AG08395 (cell line): ENCODE measurements around the gene UGT1A10.

Source experiments
- DNase-seq: peaks from one replicate; pipeline ENCODE4 v3.0.0; 2012; ENCODE audit warnings: mixed read lengths, low spot score

The UGT1A10 gene

DNA sequence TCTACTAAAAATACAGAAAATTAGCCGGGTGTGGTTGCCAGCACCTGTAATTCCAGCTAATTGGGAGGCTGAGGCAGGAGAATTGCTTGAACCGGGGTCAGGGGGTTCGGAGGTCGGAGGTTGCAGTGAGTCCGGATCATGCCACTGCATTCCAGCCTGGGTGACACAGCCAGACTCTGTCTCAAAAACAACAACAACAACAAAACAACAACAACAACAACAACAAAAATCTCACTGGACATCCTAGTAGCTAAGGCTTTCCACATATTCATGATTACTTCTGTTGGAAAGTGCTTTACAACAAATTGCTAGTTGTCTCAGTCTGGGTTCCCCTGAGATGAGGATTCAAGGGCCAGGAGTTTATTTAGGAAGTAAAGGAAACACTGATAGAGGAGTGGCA, 137.6 kb downstream of the UGT1A10 start:
- DNase-seq = no peak

DNA sequence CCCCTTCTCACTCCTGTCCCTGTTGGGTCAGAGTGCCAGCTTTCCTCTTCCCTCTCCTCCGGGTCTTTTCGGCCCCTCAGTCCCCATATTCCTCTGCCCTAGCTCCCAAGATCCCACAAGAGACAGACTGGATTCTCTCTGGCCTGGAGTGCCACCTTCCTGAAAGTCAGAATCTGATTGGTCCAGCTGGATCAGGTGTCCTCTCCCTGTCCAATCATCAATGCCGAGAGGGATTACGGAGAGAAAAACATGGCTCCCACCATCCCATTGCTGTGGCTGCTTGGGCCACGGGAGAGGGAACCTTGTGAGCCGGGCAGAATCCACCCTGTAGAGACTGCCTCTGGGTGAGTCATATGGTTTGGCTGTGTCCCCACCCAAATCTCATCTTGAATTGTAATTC, 139.2 kb downstream of the UGT1A10 start:
- DNase-seq = no peak

DNA sequence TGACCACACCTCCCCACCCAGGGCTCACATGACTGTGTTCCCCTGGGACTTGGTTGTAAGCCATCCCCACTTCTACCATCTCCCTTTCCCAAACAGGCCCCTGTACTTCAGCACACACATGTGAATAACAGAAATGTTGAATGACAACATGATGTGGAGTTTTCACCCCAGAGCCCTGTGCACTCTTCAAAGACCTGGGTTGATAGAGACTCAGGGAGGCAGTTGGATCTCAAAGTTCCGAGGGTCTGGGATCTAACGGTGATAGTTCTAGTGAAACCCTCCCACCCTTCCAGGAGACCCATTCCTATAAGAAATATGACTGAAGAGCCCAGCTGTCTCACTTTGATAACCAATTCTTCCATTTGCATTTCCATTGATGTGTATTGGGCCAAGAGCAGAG, 141.8 kb downstream of the UGT1A10 start, which contains the start of gene MROH2A:
Gene MROH2A (plus strand): TSS at position 301 of the 400 bp plus-strand sequence. CDS start 1,029 bp downstream, outside the sequence.
- no peak for DNase-seq

DNA sequence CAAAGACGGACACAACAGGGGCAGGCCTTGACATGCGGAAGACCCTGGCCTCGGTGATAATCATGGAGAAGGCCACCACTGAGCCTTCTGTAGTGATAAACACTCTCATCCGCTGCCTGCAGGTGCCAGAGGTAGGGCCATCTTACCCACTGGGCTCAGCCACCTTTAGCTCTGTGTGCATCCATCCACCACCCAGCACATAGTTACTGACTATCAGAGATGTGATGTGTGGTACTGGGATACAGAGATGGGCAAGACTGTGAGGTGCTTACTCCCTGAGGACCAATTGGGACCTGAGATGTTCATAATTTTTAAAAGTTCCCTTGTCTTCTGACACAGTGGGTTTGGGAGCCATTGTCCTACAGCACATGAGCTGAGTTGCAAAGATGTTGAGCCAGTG, 143.5 kb downstream of the UGT1A10 start:
- DNase-seq = no peak

DNA sequence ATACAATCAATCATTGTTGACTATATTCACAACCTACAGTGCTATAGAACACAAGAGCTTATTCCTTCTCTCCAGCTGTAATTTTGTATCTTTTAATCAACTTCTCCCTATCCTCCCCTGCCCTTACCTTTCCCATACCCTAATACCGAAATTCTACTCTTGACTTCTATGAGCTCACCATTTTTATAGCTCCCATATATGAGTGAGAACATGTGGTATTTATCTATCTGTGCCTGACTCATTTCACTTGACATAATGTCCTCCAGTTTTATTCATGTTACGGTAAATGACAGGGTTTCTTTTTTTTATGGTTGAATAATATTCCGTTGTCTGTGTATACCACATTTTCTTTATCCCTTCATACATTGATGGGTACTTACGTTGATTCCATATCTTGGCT, 144.5 kb downstream of the UGT1A10 start:
- no peak for DNase-seq

DNA sequence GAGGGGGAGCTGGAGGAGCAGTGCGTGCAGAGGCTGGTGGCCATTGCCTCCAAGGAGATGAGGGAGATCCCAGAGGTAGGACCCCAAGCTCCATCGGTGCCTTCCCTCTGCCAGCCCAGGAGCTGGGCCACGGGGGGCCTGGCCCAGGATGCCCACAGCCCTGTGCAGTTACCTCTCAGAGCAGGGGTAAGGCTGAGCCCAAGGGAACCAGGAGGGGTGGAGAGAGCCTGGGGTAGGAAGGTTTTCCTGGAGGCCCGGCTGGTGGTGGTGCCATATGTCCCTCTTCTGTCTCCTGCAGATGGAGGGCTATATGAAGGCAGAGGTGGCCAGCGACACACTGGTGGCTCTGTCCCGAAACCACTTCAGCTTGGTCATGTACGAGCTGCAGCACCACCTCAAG, 153.3 kb downstream of the UGT1A10 start:
- no peak for DNase-seq

DNA sequence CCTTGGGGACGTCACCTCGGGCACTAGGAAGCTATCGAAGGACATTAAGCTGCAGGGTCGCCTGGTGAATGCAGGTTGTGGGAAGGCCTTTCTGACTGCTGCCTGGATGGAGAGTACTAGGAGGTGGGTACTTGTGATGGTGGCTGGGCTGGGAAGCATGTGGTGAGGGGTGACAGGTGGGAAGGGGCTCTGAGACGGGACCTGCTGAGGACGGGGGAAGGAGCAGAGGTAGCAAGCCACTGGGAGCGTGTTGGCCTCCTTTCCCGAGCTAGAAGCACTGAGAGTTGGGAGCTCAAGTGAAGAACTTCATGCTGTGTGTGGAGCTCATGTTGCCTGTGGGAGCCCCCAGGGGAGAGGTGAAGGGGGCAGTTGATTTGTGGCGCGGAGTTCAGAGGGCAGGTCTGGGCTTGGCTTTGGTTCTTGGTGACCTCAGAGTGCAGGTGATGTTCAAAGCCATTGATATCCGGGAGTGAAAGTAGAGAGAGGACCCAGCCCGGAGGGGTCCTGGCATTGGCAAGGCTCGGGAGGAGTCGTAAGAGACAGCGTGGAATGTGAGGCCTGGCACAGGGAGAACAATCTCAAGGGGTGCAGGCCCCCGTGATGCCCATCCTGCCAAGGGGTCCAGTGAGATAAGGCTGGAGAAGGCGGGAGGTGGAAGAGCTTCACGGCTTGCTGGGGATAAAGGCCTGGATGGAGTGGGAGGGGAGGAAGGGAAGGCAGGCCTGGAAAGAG, 155.1 kb downstream of the UGT1A10 start:
- DNase-seq = no peak

DNA sequence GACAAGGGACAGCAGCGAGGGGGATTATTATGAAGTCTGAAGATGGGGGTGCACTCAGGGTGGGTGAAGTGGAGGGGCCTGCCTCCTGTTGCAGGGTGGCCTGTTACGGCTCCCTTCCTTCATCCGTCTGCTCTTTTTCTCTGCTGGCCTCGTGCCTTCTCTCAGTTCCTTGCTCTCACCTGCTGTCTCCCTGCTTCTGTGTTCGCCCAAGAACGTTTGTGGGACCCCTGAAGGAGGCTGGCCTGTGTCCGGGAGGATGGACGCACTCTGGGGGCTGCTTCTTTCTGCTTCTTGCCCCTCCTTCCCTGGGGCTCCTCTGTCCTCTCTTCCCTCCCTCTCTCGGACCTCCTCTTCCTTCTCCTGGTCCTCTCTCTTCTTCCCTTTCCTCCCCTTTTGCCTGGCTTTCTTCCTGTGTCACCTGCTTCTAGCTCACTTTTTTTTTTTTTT, 155.7 kb downstream of the UGT1A10 start:
- no peak for DNase-seq

DNA sequence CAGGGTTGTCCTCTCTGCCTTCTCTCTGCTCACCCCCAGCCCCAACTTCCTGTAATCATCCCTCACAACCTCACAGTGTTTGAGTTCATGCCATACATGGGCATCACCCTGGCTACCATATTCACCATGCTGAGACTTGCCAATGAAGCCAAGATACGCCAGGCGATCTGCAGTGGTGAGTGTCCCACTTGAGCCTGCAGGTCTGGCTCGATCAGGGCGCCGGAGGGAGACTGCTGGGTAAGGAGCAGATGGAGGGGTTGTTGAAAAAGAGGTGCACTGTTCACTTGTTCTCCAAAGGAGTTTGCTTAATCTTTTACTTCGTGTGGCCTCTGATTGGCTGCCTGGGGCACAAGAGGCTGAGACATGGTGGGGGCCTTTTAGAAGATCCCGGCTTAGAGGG, 156.5 kb downstream of the UGT1A10 start:
- no peak for DNase-seq

DNA sequence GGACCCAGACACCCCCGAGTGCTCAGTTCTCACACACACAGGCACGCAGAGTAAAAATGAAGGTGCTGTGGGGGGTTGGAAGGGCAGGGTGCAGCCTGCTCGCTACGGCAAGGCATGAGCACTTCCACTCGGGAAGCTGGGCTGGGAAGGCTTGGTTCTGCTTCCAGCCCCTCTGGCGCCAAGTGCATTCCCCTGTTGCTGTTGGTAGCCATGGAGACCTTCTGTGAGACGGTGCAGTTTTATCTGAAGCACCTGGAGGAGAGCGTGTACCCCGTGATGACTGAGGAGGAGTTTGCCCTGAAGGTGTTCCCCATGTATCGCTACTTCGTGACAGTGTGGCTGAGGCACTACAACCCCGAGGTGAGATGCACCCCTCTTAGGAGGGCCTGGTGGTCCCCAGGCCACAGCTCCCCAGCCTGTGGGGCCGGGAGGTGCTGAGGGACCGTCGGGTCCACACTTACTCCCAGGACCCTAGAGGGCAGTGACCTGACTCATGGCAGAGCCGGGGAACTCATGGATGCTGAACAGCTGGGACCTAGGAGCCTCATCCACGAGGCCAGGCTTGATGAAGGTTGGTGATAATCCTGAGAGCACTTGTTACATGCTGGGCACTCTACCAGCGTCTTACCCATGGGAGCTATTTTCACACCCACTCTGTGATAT, 157.3 kb downstream of the UGT1A10 start:
- DNase-seq = no peak

DNA sequence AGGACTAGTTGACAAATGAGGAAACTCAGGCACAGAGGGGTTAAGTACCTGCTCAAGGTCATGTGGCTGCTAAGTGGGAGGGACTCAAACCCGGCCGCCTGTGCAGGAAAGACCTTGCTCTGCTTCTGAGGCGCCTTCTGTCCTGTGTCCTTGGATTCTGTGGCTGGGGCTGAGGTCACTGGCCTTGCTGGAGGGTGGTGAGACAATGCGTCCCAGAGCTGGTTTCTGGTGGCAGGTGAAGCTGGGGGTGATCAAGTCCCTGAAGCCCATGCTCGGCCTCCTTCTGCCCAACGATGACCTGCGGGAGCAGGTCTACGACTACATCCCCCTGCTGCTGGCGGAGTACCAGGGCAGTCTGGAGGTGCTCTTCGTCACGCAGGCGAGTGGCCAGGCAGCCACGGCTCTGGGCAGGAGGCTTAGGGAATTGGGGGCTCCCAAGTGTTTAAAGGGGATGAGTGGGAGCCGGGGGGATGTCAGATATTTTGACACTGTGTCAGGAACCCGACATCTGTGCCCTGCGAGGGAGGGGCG, 157.9 kb downstream of the UGT1A10 start:
- no peak for DNase-seq

DNA sequence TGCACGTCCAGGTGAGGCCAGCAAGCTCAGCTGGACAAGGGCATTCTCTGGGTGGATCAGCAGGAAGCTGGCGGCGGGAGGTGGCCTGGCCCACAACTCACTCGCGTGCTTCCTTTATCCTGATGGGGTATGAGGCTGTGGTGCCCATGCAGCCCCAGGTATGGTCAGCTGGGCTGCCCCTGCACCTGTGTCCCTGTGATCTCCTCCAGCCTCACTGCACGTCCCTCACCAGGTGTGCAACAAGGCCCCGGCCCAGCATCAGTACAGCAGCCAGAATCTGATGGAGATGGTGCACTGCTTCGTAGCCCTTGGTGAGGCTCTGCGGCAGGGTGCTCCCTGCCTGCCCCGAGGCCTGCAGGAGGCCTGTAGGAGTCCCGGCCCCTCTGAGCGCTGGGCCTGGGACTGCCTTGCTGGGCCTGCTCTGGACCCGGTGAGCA, 159.5 kb downstream of the UGT1A10 start:
- no peak for DNase-seq

DNA sequence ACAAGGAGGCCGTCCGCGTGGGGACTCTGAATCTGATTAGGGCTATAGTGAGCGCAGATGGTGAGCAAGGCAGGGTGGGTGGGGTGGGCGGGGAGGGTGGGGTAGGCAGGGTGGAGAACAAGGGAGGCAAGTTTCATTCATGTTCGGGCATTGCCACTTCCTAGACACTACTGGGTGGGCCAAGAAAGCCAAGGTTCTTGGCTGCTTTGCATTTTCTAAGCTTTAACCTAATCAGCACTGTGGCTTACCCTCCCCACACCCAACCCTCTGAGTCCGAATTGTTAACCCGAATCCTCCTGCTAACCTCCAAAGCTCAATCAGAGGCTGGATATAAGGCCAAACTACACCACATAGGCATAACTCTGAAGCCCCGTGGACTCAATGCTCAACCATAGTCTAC, 160.0 kb downstream of the UGT1A10 start:
- no peak for DNase-seq

DNA sequence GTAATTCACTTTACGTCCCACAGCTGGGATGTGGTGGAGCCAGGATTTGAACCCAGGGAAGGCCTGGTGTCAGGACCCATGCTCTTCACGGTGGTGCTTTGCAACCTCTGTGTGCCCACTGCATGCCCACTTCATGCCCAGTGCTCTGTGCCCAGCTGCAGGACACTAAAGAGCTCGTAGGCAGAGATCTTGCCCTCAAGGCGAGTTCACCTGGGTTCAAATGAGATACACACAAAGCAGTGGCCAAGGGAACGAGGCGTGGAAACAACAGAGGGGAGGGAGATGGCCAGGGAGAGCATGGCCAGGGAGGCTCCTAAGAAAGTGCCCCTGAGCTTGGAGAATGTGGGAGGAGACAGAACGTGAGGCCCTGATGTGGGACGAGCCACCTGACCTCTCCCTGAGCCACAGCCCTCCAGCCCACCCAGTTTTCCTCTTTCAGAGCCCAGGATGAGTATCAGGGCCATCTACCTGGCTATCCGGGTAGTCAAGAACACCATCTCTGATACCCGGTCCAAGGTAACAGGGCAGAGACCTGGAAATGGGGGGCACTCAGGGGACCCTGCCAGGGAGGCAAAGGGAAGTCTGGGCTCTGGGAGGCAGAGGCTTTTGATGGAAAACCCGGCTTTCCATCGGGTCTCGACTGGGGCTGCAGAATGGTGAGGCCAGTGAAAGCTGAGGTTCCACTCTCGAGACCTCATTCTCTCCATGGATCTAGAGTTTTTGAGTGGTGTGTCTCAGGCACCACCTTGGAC, 162.3 kb downstream of the UGT1A10 start:
- no peak for DNase-seq

DNA sequence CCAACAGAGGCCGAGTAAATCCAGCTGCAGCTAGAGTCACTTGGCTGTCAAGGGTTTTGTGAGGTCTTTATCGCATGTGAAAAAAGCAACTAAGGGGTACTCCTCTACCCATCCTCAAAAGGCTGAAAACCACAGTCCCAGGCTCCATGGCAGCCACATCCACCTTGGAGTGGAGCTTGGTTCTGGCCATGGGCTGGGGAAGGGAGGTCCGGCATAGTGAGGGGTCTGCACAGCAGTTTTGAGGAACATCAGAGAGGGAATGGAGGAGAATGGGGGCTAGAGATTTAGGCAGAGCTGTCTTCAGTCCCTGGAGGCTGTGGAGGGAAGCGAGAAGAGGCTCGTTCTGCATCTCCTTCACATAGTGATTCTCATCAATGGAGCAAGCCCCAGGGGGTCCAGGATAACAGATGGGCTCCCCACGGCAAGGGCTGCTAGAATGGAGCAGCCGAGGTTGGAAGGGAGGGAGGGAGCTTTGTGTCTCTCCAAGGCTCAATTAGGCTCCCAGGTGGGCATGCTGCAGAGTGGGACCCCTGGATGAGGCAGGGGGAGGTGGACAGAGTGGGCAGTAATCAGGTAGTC, 162.9 kb downstream of the UGT1A10 start:
- no peak for DNase-seq

DNA sequence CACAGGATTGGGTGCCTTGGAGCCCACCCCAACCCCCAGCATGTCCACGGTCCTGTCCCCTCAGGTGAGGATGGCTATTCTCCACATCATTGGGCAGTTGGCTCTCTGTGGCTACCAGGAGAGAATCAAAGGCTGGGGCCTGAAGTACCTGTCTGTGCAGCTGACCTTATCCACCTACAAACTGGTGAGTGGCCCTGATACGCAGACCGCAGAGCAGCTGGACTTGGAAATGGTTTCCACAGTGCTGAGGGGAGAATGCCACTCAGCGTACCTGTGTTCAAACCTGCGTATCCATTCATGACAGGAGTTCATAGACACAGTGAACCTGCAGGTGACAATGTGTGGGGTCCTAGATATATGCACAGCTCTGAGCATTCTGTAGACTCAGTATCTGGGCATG, 163.5 kb downstream of the UGT1A10 start:
- DNase-seq = no peak

DNA sequence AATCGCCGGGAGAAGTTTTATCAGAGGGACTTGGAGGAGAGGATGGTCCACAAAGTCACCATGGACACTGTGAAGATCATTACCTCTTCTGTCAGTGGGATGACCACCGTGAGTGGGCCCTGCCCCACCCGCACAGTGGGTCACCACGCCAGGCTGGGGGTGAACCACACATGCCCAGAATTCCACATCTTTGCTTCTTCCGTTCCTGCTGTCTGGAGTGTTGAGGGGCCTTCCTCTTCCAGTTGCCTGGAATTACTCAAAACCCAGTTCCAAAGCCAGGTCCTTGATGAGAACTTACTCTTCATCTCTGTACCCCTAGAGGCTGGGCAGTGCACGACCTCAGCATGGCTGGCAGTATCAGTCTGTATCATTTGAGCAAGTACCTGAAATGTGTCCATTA, 164.0 kb downstream of the UGT1A10 start:
- DNase-seq = no peak

DNA sequence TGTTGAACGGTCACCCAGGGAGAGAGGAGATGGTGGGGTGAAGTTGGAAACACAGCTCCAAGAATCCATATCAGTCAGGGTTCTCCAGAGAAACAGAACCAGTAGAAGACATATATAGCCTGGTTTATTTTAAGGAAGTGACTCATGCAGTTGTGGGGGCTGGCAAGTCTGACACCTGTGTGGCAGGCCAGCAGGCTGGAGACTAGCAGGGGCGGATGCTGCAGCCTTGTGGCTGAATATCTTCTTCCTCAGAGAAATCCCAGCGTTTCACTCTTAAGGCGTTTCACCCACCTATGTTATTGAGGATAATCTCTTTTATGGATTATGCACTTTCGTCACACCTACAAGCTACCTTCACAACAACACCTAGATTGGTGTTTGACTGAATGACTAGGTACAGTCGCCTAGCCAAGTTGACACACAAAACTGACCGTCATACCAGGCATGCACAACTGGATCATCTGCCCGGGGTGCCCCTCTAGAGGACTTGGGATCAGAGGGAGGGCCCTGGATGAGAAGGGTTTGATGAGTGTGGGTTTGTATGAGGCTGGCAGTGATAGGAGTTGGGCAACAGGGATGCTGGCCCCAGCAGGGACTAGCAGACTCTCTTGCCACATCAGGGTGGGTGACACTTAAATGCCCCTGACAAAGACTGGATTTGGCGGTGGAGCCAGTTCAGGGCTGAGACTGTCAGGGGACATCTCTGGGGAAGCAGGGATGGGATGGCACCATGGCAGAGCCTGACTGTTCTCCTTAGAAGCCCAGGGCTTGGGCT, 165.3 kb downstream of the UGT1A10 start:
- no peak for DNase-seq

DNA sequence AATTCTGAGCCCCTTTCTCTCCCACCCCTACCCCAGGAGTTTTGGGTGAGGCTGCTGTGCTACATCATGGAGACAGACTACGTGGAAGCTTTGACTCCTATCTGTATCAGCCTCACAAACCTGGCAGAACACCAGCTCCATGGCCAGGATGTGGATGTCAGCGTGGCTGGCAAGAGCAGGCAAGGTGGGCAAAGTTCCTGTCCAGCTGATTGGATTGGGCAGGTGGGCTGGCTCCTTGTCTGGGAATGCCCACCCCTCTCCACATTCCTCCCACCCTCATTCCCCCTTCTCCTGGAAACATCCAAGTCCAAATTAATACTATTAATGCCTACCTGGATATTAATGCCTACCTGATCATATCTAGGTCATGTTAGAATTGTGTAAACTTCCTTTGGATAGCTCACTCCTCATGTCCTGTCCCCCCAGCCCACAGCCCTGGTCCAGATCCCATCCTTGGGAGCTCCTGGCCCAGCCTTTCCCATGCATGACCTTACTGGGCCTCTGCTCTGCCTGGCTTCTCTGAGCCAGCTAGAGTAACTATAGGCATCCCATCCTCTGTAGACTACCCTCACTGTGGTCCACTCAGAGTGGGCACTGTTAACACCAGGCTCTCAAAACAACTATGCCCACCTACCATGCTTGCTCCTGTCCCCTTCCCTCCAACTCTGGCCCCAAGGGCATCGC, 166.0 kb downstream of the UGT1A10 start:
- no peak for DNase-seq

DNA sequence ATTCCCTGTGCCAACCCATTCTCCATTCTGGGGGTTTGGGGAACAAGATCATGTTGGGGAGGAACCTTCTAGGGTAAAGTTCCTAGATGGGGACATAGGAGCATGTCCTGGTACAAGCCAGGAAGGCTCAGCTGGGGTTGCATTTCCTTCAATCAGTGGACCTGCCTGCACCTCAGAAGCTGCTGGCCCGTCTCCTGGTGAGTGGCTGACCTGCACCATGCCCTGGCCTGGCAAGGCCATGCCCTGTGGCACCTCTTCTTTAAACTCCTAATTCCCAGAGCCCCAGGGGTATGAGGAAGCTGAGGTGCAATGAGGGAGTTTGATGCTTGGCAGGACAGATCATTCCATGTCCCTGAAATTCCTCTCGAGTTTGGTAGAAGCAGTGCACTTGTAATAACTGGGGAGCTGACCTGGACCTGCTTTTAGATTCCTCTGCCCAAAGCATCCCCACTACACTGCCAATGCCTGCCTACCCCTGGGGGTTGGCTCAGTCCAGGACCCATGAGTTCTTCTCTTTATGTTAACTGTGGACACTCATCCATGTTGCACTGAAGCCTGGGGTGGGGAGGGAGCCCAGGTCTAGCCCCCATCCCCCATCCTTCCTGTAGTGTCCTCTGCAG, 167.2 kb downstream of the UGT1A10 start:
- DNase-seq = no peak
